ENCODE results near the gene PCBP3. TPM values are rescaled to one million over a fixed set of nuclear protein-coding genes. Genes with fewer than 3 reads are reported as not detected.
A peak's percentile ranks its signal among the peaks of the same experiment; 100 is the strongest.

The PCBP3 gene
- total RNA-seq, 1 donor from 2014 or later, result 4.6 TPM

DNA sequence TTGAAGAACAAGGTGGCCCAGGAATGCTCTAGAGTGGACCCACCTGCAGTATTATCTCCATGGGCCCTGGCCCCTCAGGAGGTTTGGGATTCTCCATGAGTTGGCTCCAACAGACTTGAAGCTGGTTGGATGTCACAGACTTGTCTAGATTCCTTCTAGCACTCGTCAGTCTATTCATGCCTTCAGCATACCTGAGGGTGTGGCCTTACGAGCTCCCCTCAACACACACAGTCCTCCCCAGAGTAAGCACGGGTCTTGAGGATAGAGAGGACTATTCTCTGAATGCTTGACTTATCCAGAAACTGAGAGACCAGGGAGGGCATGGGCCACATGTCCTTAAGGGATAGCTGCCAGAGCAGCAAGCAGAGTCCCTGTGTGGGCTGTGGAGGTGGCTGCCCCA lies 292.1 kb downstream of the PCBP3 start:
- H3K9me3 ChIP-seq (ENCODE audit: low read depth), result no peaks in the 10 kb centered on the region

DNA sequence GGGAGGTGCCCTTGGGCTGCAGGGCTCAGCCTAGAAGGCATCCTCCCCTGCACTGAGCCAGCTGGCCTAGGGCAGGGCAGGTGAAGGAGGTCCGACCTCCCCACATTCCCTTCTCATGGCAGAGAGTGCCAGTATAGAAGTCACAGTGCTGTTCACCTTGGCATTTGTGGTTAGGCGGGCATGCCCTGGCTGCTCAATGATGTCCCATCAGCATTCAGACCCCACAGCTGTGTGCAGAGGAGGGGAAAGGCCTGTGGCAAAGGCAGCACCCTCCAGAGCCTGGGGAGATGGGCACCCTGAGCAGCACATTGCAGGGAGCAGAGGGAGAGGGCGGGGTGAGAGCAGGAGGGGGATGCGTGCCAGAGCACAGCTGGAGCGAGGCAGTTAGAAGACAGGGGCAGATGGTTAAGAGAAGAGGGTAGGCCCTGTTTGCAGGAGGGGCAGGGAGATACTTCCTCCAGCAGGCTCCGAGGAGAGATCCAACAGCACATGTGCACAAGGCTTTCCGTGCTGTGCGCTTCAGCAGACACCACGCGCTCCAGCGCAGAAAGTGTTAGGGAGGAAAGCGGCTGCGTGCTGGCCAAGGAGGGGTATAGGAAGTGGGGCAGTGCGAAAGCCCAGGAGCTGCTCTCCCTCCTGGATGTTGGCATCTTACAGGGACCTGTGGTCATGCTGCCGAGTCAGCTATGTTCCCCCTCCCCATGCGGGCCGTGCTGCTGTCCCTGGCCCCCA lies 294.4 kb downstream of the PCBP3 start:
- Histone ChIP-seq H3K9me3 (ENCODE audit: low read depth) (no peaks in the 10 kb centered on the region), H3K9ac (no peak overlapping the region), H3K79me2 (ENCODE audit: low read depth) (no peaks in the 10 kb centered on the region), H3K27me3 (no peaks in the 10 kb centered on the region), H3K4me1 (no peaks in the 10 kb centered on the region), H4K20me1 (ENCODE audit: low read depth) (no peaks in the 10 kb centered on the region), H3K27ac (no peak overlapping the region), H3K36me3 (no peaks in the 10 kb centered on the region), H3F3A (ENCODE audit: low read depth) (no peaks in the 10 kb centered on the region), H3K4me2 (no peak overlapping the region), H3K4me3 (no peak overlapping the region), H2AFZ (replicated peaks) (no peak overlapping the region)
- Mint-ChIP-seq H3K27ac (no peak overlapping the region), H3K4me1 (peaks cover 3% of the 10 kb centered on the region), H3K36me3 (no peaks in the 10 kb centered on the region), H3K27me3 (ENCODE audit: insufficient read depth, low read depth) (peaks cover 5% of the 10 kb centered on the region), H3K4me3 (no peak overlapping the region), H3K9me3 (no peaks in the 10 kb centered on the region)
- no peak for TF ChIP-seq CTCF (IDR thresholded peaks at IDR 0.05)
- TF ChIP-seq EZH2 (IDR thresholded peaks at IDR 0.05), result no peak
- no peak for TF ChIP-seq EZH2phosphoT487 (IDR thresholded peaks at IDR 0.05)
- no peak for DNase-seq (ENCODE audit: low spot score)

More for the DNA sequence above, 292.1 kb downstream of the PCBP3 start:
- Histone ChIP-seq H3F3A (ENCODE audit: low read depth) (no peaks in the 10 kb centered on the region), H2AFZ (replicated peaks) (no peak overlapping the region), H3K27me3 (no peaks in the 10 kb centered on the region), H3K9ac (no peak overlapping the region), H3K4me3 (no peak overlapping the region), H3K27ac (no peak overlapping the region), H3K4me2 (no peak overlapping the region), H3K79me2 (ENCODE audit: low read depth) (no peaks in the 10 kb centered on the region), H4K20me1 (ENCODE audit: low read depth) (no peaks in the 10 kb centered on the region), H3K36me3 (no peaks in the 10 kb centered on the region), H3K4me1 (no peaks in the 10 kb centered on the region)
- Mint-ChIP-seq H3K9me3 (no peaks in the 10 kb centered on the region), H3K27me3 (ENCODE audit: insufficient read depth, low read depth) (peaks cover 8% of the 10 kb centered on the region), H3K27ac (no peak overlapping the region), H3K4me1 (peaks cover 4% of the 10 kb centered on the region), H3K36me3 (no peaks in the 10 kb centered on the region), H3K4me3 (no peak overlapping the region)
- TF ChIP-seq EZH2 (IDR thresholded peaks at IDR 0.05) (no peak), CTCF (IDR thresholded peaks at IDR 0.05) (no peak), EZH2phosphoT487 (IDR thresholded peaks at IDR 0.05) (no peak)
- DNase-seq (ENCODE audit: low spot score), result peak; percentile 26

GRCh38 chr21:45938453-45938755 lies 294.9 kb downstream of the PCBP3 start:
- H3K4me1 Mint-ChIP-seq, result no peaks in the 10 kb centered on the region
- peaks cover 3% of the 10 kb centered on the region for H3K27me3 Mint-ChIP-seq (ENCODE audit: insufficient read depth, low read depth)
- H3K4me3 Mint-ChIP-seq, result no peak overlapping the region
- no peak overlapping the region for H3K27ac ChIP-seq
- no peaks in the 10 kb centered on the region for H3K9me3 Mint-ChIP-seq
- no peaks in the 10 kb centered on the region for H4K20me1 ChIP-seq (ENCODE audit: low read depth)
- H3K4me3 ChIP-seq, result no peak overlapping the region
- no peak overlapping the region for H3K4me2 ChIP-seq
- no peaks in the 10 kb centered on the region for H3F3A ChIP-seq (ENCODE audit: low read depth)
- no peaks in the 10 kb centered on the region for H3K27me3 ChIP-seq
- no peaks in the 10 kb centered on the region for H3K9me3 ChIP-seq (ENCODE audit: low read depth)
- no peaks in the 10 kb centered on the region for H3K36me3 Mint-ChIP-seq
- no peak for DNase-seq (ENCODE audit: low spot score)
- H3K4me1 ChIP-seq, result no peaks in the 10 kb centered on the region
- H3K9ac ChIP-seq, result no peak overlapping the region
- TF ChIP-seq EZH2 (IDR thresholded peaks at IDR 0.05) (no peak), CTCF (IDR thresholded peaks at IDR 0.05) (no peak), EZH2phosphoT487 (IDR thresholded peaks at IDR 0.05) (no peak)
- H2AFZ ChIP-seq (replicated peaks), result no peak overlapping the region
- no peaks in the 10 kb centered on the region for H3K36me3 ChIP-seq
- H3K79me2 ChIP-seq (ENCODE audit: low read depth), result no peaks in the 10 kb centered on the region
- H3K27ac Mint-ChIP-seq, result no peak overlapping the region
